ENCODE data around the gene ATP8B2. TPM values are rescaled to one million over a fixed set of nuclear protein-coding genes. Genes with fewer than 3 reads are reported as not detected.
"Not testable (repeated sequence)": the region's sequence is repeated elsewhere in the genome, so short reads cannot be mapped to it uniquely, and the experiment has no call there.

Gene ATP8B2
- total RNA-seq, 1 experiment from 2014 or later: 10.6 TPM

GRCh38 chr1:154304664-154305337, 20.5 kb upstream of the ATP8B2 start:
- H3K4me2 ChIP-seq (ENCODE audit: low read depth, low read length, poor library complexity, severe bottlenecking): no peak overlapping the region
- H3K9ac ChIP-seq (ENCODE audit: low read length): no peak overlapping the region
- DNase-seq: no peak
- H3K79me2 ChIP-seq (ENCODE audit: low read length): no peaks in the 10 kb centered on the region
- H2AFZ ChIP-seq (ENCODE audit: low read length): no peak overlapping the region
- H3K27ac ChIP-seq (ENCODE audit: low read length): no peak overlapping the region
- H3K9me3 ChIP-seq (ENCODE audit: low read length): no peaks in the 10 kb centered on the region
- no peaks in the 10 kb centered on the region for H3K4me1 ChIP-seq (ENCODE audit: low read length)
- no peaks in the 10 kb centered on the region for H3K36me3 ChIP-seq (ENCODE audit: insufficient read depth, low read length)
- no peaks in the 10 kb centered on the region for H3K27me3 ChIP-seq (ENCODE audit: low read length)
- H4K20me1 ChIP-seq (ENCODE audit: insufficient read depth, low read depth, low read length): no peaks in the 10 kb centered on the region
- H3K4me3 ChIP-seq (ENCODE audit: low read length): no peak overlapping the region
- H3K9me2 ChIP-seq (replicated peaks; ENCODE audit: insufficient read depth, low read length): no peaks in the 10 kb centered on the region

DNA sequence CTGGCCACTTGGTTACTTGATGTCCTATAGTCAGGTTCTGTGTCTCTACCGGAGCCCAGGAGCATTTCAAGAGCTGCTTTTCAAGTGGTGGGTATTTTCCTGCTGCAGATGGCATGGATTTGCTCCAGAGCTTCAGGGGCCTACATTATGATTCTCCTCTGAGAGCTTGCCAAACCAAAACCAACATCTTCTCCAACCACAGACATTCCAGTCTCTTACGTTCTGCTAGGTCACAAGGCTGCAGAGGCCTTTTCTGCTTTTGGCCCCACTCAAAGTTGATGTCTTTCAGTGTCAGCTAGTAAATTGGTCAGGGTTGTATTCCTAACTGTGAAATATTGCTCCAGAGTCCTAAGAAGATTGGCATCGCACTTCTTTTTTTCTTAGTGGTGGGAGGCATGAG, 19.2 kb upstream of the ATP8B2 start:
- H3K9me3 ChIP-seq (ENCODE audit: low read length): no peaks in the 10 kb centered on the region
- H4K20me1 ChIP-seq (ENCODE audit: insufficient read depth, low read depth, low read length): no peaks in the 10 kb centered on the region
- DNase-seq: no peak
- no peaks in the 10 kb centered on the region for H3K9me2 ChIP-seq (replicated peaks; ENCODE audit: insufficient read depth, low read length)
- H2AFZ ChIP-seq (ENCODE audit: low read length): no peak overlapping the region
- no peaks in the 10 kb centered on the region for H3K79me2 ChIP-seq (ENCODE audit: low read length)
- H3K4me1 ChIP-seq (ENCODE audit: low read length): no peaks in the 10 kb centered on the region
- no peak overlapping the region for H3K4me3 ChIP-seq (ENCODE audit: low read length)
- no peaks in the 10 kb centered on the region for H3K27me3 ChIP-seq (ENCODE audit: low read length)
- no peak overlapping the region for H3K4me2 ChIP-seq (ENCODE audit: low read depth, low read length, poor library complexity, severe bottlenecking)
- H3K27ac ChIP-seq (ENCODE audit: low read length): no peak overlapping the region
- no peak overlapping the region for H3K9ac ChIP-seq (ENCODE audit: low read length)
- no peaks in the 10 kb centered on the region for H3K36me3 ChIP-seq (ENCODE audit: insufficient read depth, low read length)

DNA sequence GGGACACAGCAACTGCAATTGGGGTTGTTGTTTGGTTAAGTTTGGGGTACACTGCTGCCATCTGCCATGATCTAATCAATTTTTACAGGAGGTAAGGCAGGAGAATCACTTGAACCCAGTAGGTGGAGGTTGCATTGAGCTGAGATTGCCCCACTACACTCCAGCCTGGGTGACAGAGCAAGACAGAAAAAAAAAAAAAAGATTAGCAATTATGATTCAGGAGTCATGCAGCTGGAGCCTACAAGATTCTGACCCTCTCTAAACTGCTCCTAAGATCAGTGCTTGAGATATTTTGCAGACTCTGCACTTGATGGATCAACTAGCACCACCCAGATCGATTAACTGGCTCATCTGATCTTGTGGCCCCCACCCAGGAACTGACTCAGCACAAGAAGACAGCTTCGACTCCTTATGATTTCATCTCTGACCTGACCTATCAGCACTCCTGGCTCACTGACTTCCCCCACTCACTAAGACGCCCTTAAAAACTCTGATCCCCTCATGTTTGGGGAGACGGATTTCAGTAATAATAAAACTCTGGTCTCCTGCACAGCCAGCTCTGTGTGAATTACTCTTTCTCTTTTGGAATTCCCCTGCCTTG, 17.6 kb upstream of the ATP8B2 start:
- not testable (repeated sequence) for H3K9me2 ChIP-seq (replicated peaks; ENCODE audit: insufficient read depth, low read length); H3K4me2 ChIP-seq (ENCODE audit: low read depth, low read length, poor library complexity, severe bottlenecking); H3K27ac ChIP-seq (ENCODE audit: low read length); H3K27me3 ChIP-seq (ENCODE audit: low read length); H3K4me1 ChIP-seq (ENCODE audit: low read length); H4K20me1 ChIP-seq (ENCODE audit: insufficient read depth, low read depth, low read length); DNase-seq; H2AFZ ChIP-seq (ENCODE audit: low read length); H3K9ac ChIP-seq (ENCODE audit: low read length); H3K79me2 ChIP-seq (ENCODE audit: low read length); H3K36me3 ChIP-seq (ENCODE audit: insufficient read depth, low read length); H3K9me3 ChIP-seq (ENCODE audit: low read length); H3K4me3 ChIP-seq (ENCODE audit: low read length)

DNA sequence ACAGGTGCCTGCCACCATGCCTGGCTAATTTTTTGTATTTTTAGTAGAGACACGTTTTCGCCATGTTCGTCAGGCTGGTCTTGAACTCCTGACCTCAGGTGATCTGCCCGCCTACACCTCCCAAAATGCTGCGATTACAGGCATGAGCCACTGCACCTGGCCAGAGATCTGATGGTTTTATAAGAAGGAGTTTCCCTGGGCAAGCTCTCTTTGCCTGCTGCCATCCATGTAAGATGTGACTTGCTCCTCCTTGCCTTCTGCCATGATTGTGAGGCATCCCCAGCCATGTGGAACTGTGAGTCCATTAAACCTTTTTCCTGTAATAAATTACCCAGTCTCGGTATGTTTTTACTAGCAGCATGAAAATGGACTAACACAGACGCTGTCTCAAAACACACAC, 16.2 kb upstream of the ATP8B2 start:
- not testable (repeated sequence) for H4K20me1 ChIP-seq (ENCODE audit: insufficient read depth, low read depth, low read length); H3K27ac ChIP-seq (ENCODE audit: low read length); H3K27me3 ChIP-seq (ENCODE audit: low read length); H3K9ac ChIP-seq (ENCODE audit: low read length); H3K9me2 ChIP-seq (replicated peaks; ENCODE audit: insufficient read depth, low read length); H3K79me2 ChIP-seq (ENCODE audit: low read length); DNase-seq; H2AFZ ChIP-seq (ENCODE audit: low read length); H3K4me3 ChIP-seq (ENCODE audit: low read length); H3K36me3 ChIP-seq (ENCODE audit: insufficient read depth, low read length); H3K4me1 ChIP-seq (ENCODE audit: low read length); H3K9me3 ChIP-seq (ENCODE audit: low read length); H3K4me2 ChIP-seq (ENCODE audit: low read depth, low read length, poor library complexity, severe bottlenecking)

DNA sequence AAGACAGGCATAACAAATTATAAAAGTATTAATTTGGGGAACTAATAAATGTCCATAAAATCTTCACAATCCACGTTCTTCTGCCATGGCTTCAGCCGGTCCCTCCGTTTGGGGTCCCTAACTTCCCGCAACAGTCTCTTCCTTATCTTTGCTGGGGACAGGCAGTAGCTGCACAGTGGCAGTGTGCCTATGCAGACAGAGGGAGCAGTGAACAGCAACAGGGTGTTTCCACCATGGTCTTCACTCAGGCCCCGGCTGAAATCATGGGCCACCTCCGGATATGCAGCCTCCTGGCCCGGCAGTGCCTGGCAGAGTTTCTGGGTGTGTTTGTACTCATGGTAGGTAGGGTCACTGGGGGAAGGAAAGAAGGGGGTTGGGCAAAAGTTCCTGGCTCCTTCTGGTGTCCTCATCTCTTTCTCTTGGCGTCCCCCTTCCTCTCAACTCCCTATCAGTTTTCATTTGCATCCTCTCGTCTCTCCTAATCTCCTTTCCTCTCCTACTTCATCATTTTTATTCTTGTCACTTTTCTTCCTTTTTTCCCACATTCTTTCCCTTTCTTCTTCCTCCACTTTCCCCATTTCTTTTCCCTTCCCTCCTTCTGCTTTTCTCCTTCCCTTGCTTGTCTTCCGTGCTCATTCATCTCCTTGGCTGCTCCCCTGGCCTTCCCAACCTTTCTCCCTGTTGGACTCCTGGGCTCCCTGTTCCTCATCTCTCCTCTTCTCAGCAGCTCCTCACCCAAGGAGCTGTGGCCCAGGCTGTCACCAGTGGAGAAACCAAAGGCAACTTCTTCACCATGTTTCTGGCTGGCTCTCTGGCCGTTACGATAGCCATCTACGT, 12.9 kb upstream of the ATP8B2 start:
- H2AFZ ChIP-seq (ENCODE audit: low read length); H3K79me2 ChIP-seq (ENCODE audit: low read length); H3K4me1 ChIP-seq (ENCODE audit: low read length); H3K4me3 ChIP-seq (ENCODE audit: low read length); H3K27me3 ChIP-seq (ENCODE audit: low read length); H3K36me3 ChIP-seq (ENCODE audit: insufficient read depth, low read length); H3K27ac ChIP-seq (ENCODE audit: low read length); H4K20me1 ChIP-seq (ENCODE audit: insufficient read depth, low read depth, low read length); H3K9me2 ChIP-seq (replicated peaks; ENCODE audit: insufficient read depth, low read length); H3K4me2 ChIP-seq (ENCODE audit: low read depth, low read length, poor library complexity, severe bottlenecking); H3K9me3 ChIP-seq (ENCODE audit: low read length); H3K9ac ChIP-seq (ENCODE audit: low read length); DNase-seq: not testable (repeated sequence)

DNA sequence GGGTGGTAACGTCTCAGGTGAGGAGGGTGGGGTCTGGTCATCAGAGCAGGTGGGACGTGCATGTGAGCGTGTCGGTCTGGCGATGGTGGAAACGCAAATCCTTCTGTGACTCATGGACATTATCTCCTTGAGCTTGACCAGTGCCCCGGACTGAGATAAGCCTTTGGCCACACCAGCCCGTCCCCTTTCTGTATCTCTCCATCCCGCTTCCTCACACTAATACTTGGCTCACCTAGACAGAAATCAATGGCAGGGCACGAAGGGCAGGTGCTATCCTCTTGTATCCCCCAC, 12.3 kb upstream of the ATP8B2 start:
- Histone ChIP-seq H2AFZ (ENCODE audit: low read length) (no peak overlapping the region), H3K4me1 (ENCODE audit: low read length) (no peaks in the 10 kb centered on the region), H4K20me1 (ENCODE audit: insufficient read depth, low read depth, low read length) (no peaks in the 10 kb centered on the region), H3K36me3 (ENCODE audit: insufficient read depth, low read length) (no peaks in the 10 kb centered on the region), H3K27me3 (ENCODE audit: low read length) (no peaks in the 10 kb centered on the region), H3K79me2 (ENCODE audit: low read length) (no peaks in the 10 kb centered on the region), H3K9me2 (replicated peaks; ENCODE audit: insufficient read depth, low read length) (no peaks in the 10 kb centered on the region), H3K4me2 (ENCODE audit: low read depth, low read length, poor library complexity, severe bottlenecking) (no peak overlapping the region), H3K4me3 (ENCODE audit: low read length) (no peak overlapping the region), H3K9me3 (ENCODE audit: low read length) (no peaks in the 10 kb centered on the region), H3K9ac (ENCODE audit: low read length) (no peak overlapping the region), H3K27ac (ENCODE audit: low read length) (no peak overlapping the region)
- DNase-seq: no peak

DNA sequence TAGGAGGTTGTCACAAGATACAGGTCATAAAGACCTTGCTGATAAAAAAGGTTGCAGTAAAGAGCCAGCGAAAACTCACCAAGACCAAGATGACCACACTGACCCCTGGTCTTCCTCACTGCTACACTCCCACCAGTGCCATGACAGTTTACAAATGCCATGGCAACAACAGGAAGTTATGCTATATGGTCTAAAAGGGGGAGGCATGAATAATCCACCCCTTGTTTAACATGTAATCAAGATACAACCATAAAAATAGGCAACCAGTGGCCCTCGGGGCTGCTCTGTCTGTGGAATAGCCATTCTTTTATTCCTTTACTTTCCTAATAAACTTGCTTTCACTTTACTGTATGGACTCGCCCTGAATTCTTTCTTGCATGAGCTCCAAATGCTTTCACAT, 11.1 kb upstream of the ATP8B2 start:
- H3K4me3 ChIP-seq (ENCODE audit: low read length); H3K4me2 ChIP-seq (ENCODE audit: low read depth, low read length, poor library complexity, severe bottlenecking); H2AFZ ChIP-seq (ENCODE audit: low read length); H3K9me3 ChIP-seq (ENCODE audit: low read length); H3K9ac ChIP-seq (ENCODE audit: low read length); H3K79me2 ChIP-seq (ENCODE audit: low read length); H3K27ac ChIP-seq (ENCODE audit: low read length); H3K27me3 ChIP-seq (ENCODE audit: low read length); DNase-seq; H3K36me3 ChIP-seq (ENCODE audit: insufficient read depth, low read length); H3K4me1 ChIP-seq (ENCODE audit: low read length); H3K9me2 ChIP-seq (replicated peaks; ENCODE audit: insufficient read depth, low read length); H4K20me1 ChIP-seq (ENCODE audit: insufficient read depth, low read depth, low read length): not testable (repeated sequence)

DNA sequence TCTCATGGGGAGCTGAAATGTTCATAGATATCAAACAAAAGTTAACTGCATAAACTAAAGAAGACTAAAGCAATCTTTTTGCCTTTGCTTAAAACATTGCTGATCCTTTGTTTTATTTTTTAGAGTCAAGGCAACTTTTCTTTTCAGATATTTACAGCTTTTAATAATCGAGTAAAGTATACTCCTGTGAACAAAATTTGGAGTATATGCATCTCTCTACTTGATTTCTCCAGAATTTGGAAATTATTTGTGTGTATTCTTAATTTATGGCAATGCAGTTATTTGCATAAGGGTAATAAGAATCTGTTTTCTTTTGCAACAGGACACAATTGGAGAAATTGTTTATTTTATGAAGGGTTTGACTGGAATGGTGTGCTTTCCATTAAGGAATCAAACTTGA, 8.6 kb upstream of the ATP8B2 start:
- H3K27me3 ChIP-seq (ENCODE audit: low read length): no peaks in the 10 kb centered on the region
- H3K4me1 ChIP-seq (ENCODE audit: low read length): no peaks in the 10 kb centered on the region
- no peaks in the 10 kb centered on the region for H3K9me3 ChIP-seq (ENCODE audit: low read length)
- H3K4me2 ChIP-seq (ENCODE audit: low read depth, low read length, poor library complexity, severe bottlenecking): no peak overlapping the region
- H2AFZ ChIP-seq (ENCODE audit: low read length): no peak overlapping the region
- no peak overlapping the region for H3K27ac ChIP-seq (ENCODE audit: low read length)
- H3K9ac ChIP-seq (ENCODE audit: low read length): no peak overlapping the region
- no peaks in the 10 kb centered on the region for H4K20me1 ChIP-seq (ENCODE audit: insufficient read depth, low read depth, low read length)
- no peaks in the 10 kb centered on the region for H3K36me3 ChIP-seq (ENCODE audit: insufficient read depth, low read length)
- no peak for DNase-seq
- no peaks in the 10 kb centered on the region for H3K9me2 ChIP-seq (replicated peaks; ENCODE audit: insufficient read depth, low read length)
- H3K79me2 ChIP-seq (ENCODE audit: low read length): no peaks in the 10 kb centered on the region
- H3K4me3 ChIP-seq (ENCODE audit: low read length): no peak overlapping the region
